Skin epidermis (tissue), 12 donors: ENCODE measurements around the gene CCBE1.

Source experiments
- H3K27ac ChIP-seq, 21 experiments: fragments of 200-600 bp; sonication (generic) in 11 of 21; one replicate each; pipeline ENCODE4 v1.5.0; 2020; ENCODE audit warnings: mild to moderate bottlenecking in 3 of 21, inconsistent platforms in 2 of 21, moderate library complexity in 2 of 21
- H3K4me3 ChIP-seq, 7 experiments: fragments of 200-600 bp; sonication (generic) in 2 of 7; one replicate each; pipeline ENCODE4 v1.5.0; 2020; ENCODE audit warnings: inconsistent platforms in 2 of 7, mild to moderate bottlenecking in 2 of 7, moderate library complexity in 1 of 7

Gene CCBE1

GRCh38 chr18:59604877-59605276, 92.3 kb downstream of the CCBE1 start:
- Histone ChIP-seq H3K4me3 (no peak overlapping the region), H3K27ac (no peak overlapping the region)

- Histone ChIP-seq H3K4me3 (no peak overlapping the region), H3K27ac (no peak overlapping the region)
Measured at GRCh38 chr18:59597049-59597448, 100.2 kb downstream of the CCBE1 start.

DNA sequence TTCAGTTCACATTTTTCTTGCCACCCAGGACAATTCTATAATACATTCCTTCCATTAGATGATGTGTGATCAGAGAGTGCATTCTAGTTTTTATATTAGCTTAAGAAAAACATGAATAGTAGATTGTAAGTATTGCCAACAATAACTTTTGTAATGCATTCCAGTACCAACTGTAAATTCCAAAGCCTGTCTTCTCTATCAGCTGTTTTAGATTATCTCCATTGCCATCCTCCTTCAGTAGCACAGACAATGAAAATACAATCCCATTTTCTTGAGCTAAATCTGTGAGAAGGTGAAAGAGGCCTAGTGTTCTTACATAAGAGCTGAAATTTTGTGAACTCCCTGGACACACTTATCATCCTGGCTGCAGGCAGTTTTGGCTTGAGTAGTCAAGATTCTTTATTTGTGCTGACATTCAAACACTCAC, 103.9 kb downstream of the CCBE1 start:
- Histone ChIP-seq H3K4me3 (no peak overlapping the region), H3K27ac (no peak overlapping the region)

- Histone ChIP-seq H3K27ac (no peak overlapping the region), H3K4me3 (no peak overlapping the region)
Measured at GRCh38 chr18:59592624-59593023, 104.6 kb downstream of the CCBE1 start.

DNA sequence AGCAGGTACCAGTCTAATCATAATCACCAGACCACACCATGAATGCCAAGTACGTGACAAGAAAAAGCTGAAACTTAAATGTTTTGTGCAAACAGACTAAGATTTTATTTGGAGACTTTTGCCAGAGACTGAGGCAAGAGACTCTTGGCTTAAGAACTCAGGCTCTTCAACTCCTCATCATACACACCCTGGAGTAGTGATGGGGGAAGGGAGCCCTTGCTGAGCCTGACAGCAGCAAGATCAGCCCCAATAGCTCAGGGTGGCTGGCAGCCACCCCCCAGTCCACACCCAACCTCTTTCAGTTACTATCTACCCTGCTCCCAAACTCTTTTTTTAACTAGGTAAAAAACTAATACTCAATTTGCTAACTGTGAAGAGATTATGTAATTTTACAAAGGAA, 114.8 kb downstream of the CCBE1 start:
- Histone ChIP-seq H3K27ac (no peak overlapping the region), H3K4me3 (no peak overlapping the region)

GRCh38 chr18:59579509-59579908, 117.7 kb downstream of the CCBE1 start:
- Histone ChIP-seq H3K4me3 (no peak overlapping the region), H3K27ac (no peak overlapping the region)

GRCh38 chr18:59577386-59577655, 119.9 kb downstream of the CCBE1 start:
- no peak overlapping the region for H3K4me3 ChIP-seq
- no peak overlapping the region for H3K27ac ChIP-seq

GRCh38 chr18:59576541-59577385, 120.5 kb downstream of the CCBE1 start:
- H3K4me3 ChIP-seq: no peak overlapping the region

DNA sequence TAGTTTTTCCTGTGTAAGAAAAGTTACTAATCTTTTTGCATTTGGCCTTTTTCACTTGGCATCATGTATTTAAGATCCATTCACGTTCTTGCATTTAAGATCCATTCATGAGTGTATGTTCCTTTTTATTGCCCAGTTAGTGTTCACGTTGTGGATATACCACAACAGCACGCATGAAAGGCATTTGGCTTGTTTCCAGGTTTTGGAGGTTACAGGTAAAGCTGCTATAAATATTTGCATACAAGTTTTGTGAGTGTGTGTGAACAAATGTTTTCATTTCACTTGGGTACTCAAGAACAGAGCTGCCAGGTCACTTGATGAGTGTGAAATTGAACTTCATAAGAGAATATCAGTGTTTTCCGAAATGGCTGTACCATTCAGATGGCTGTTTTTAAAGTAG, 121.2 kb downstream of the CCBE1 start:
- Histone ChIP-seq H3K4me3 (no peak overlapping the region), H3K27ac (no peak overlapping the region)

More at GRCh38 chr18:59576541-59577385, 120.5 kb downstream of the CCBE1 start:
- H3K27ac ChIP-seq: no peak overlapping the region

DNA sequence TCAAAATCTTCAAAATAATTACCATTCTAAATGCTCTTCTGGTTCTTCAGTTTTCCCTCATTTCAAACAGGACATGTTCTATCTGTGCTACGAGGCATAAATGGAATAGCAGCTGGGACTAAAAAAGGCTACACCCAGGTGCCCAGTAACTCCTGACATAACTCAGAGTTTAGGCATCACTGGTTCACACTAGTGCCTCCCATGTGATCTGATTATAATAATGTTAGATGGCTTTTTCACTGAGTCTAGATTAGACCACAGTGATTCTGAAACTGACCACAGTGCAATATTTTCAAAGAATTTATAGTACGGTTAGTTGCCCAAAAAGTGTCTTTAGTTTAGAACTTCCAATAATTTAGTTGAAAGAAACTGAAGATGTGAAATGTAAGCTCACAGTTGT, 123.3 kb downstream of the CCBE1 start:
- Histone ChIP-seq H3K27ac (no peak overlapping the region), H3K4me3 (no peak overlapping the region)

DNA sequence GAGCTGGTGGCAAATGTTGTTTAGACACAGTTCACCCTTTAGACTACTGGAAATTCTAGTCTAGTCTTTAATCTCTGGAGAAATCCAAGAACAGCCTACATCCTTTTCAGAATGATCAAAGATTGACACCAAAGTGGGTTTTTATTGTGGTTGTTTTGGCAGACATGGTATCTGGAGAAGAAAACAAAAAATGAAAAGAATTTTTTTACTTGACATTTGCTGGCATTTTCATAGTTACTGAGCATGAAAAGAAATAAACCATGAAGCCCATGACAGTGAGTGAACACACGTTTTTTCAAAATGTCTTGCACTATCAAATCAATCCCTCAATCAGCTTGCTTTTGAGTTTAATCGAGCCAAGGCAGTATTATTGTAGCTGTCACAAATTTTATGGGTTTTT, 125.3 kb downstream of the CCBE1 start:
- H3K4me3 ChIP-seq: no peak overlapping the region
- H3K27ac ChIP-seq: no peak overlapping the region

GRCh38 chr18:59570796-59571195, 126.4 kb downstream of the CCBE1 start:
- no peak overlapping the region for H3K27ac ChIP-seq

GRCh38 chr18:59570101-59570775, 127.0 kb downstream of the CCBE1 start:
- no peak overlapping the region for H3K27ac ChIP-seq
- no peak overlapping the region for H3K4me3 ChIP-seq

More at GRCh38 chr18:59570796-59571195, 126.4 kb downstream of the CCBE1 start:
- no peak overlapping the region for H3K4me3 ChIP-seq

DNA sequence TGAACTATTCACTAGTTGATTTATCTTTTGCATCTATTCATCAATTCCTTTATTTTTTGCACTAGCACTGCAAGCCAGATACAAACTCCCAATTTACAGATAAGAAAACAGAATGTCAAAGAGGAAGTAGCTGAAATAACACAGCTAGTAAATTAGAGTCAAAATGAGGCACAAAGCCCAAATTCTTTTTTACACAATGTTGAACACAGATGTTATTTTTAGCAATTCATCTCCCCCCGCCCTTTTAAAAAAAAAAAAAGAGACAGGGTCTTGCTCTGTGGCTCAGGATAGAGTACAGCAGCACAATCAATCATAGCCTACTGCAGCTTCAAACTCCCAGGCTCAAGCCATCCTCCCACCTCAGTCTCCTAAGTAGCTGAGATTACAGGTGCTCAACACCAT, 127.8 kb downstream of the CCBE1 start:
- no peak overlapping the region for H3K27ac ChIP-seq
- no peak overlapping the region for H3K4me3 ChIP-seq

- H3K27ac ChIP-seq: no peak overlapping the region
- H3K4me3 ChIP-seq: no peak overlapping the region
Measured at GRCh38 chr18:59567431-59567830, 129.8 kb downstream of the CCBE1 start.

DNA sequence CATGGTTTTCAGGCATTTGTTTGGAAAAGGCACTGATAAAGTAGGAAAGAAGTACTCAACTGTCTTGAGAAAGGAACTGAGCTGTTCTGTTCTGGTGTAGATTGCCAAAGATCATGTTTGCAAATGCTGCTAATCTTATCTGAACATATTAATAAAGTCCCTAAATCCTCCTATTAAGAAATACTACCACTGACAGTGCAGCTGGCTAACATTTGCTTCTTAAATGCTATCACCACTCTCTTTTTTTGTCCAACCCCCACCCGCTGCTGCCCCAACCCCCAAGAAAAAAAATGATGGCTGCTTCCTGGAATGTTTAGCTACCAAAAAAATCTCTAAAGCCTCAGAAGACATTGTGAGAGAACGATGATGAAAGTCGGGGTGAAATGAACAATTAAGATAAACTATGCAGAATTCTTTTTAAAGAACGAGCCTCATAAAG, 130.7 kb downstream of the CCBE1 start:
- Histone ChIP-seq H3K4me3 (no peak overlapping the region), H3K27ac (no peak overlapping the region)

DNA sequence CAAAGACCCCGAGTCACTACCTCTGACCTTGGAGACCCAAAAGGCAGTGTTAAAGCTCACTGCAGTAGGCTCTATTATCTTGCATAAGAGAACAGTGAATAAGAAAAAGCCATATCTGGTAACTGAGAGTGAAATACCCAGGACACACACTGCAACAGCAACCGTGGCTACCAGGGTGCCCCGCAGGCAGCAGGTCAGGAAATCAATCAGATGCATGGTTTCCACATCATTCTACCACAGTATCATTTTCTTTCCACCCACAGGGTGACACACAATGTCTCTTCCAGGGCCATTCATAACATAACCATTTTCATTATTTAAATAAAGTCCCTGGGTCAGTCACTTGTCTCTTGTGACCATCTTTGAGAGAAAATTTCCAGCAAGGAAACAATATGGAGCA, 131.3 kb downstream of the CCBE1 start:
- Histone ChIP-seq H3K4me3 (no peak overlapping the region), H3K27ac (no peak overlapping the region)

DNA sequence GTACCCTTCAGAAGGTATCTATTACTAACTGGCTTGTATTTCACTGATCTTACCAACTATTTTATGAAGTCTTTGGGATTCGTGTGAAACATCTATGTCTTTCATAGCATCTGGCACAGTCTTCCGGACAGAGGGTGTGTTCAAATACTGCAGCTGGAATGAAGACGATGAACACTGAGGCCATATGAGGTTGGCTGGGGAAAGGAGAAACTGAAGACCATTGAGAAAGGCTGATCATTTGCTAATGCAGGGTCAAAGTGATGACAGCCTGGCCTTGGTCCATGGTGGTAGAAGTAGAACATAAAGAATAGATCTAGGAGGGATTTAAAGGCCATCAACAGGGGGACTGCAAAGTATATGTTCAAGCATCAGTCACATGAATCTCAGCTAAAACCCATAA, 132.7 kb downstream of the CCBE1 start:
- Histone ChIP-seq H3K27ac (no peak overlapping the region), H3K4me3 (no peak overlapping the region)

DNA sequence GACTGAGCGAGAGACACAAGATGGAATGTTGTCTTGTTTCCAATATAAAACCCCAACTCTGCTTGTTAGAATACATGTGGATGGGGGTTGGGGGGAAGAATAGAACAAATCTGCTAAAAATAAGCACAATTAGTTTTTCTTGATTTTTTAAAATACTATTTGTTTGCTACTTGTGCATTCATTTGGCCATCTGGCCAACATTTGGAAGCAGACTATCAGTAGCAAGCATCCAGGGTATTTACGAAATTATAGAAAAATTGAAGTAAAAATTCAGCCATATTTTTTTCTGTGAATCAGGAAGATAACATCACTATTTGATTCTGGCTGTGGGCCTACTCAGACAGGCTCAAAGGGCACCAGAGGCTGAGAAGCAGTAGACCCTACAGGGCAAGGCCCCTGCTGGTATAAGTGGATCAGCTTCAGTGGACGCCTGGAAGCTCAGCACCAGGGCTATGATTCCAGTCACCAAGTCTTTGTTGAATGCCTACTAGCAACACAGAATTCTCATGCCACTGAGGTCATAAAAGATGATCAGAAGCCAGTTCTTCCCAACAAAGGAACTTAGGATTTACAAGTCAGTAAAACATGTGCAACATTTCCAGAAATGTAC, 133.9 kb downstream of the CCBE1 start:
- no peak overlapping the region for H3K4me3 ChIP-seq
- no peak overlapping the region for H3K27ac ChIP-seq

GRCh38 chr18:59562751-59563150, 134.5 kb downstream of the CCBE1 start:
- Histone ChIP-seq H3K4me3 (no peak overlapping the region), H3K27ac (no peak overlapping the region)

GRCh38 chr18:59561612-59562011, 135.6 kb downstream of the CCBE1 start:
- no peak overlapping the region for H3K27ac ChIP-seq
- no peak overlapping the region for H3K4me3 ChIP-seq
